Neural progenitor cell (in vitro differentiated cells): ENCODE data around the gene ARMC10.

Source experiments
- CTCF ChIP-seq: fragments of 200-600 bp; sonication (generic); IDR thresholded peaks from 2 replicates; pipeline ENCODE4 v1.5.1; 2017; ENCODE audit warnings: antibody characterized with exemption, mild to moderate bottlenecking
- EZH2 ChIP-seq: fragments of 200-600 bp; sonication (generic); IDR thresholded peaks from 2 replicates; pipeline ENCODE4 v1.6.1; 2017; ENCODE audit warnings: antibody characterized with exemption, mild to moderate bottlenecking, moderate library complexity
- EZH2phosphoT487 ChIP-seq: fragments of 200-600 bp; sonication (generic); IDR thresholded peaks from 2 replicates; pipeline ENCODE4 v1.6.1; 2017; ENCODE audit warnings: antibody characterized with exemption

GRCh38 chr7:103031781-103032180, 43.2 kb upstream of the ARMC10 start:
- TF ChIP-seq CTCF = no peak
- no peak for TF ChIP-seq EZH2
- TF ChIP-seq EZH2phosphoT487 = no peak
